MM.1S (cell line): Measurements from ENCODE around the gene GRIA4.

ENCODE experiments used
- EZH2 ChIP-seq: fragments of 300-600 bp; sonication (generic); optimal IDR thresholded peaks from 2 replicates; pipeline ENCODE3; 2017; ENCODE audit warnings: low read depth, mild to moderate bottlenecking, antibody characterized with exemption, low read length, mixed read lengths
- EZH2phosphoT487 ChIP-seq: fragments of 300-600 bp; sonication (generic); IDR thresholded peaks from 2 replicates; pipeline ENCODE4 v1.6.1; 2018; ENCODE audit warnings: antibody characterized with exemption, low read length
- TF ChIP-seq, protein P1 (sequence below): fragments of 300-600 bp; sonication (generic); IDR thresholded peaks from 2 replicates; pipeline ENCODE4 v1.5.1; 2016; ENCODE audit warnings: antibody characterized with exemption, low read length, mixed read lengths

DNA sequence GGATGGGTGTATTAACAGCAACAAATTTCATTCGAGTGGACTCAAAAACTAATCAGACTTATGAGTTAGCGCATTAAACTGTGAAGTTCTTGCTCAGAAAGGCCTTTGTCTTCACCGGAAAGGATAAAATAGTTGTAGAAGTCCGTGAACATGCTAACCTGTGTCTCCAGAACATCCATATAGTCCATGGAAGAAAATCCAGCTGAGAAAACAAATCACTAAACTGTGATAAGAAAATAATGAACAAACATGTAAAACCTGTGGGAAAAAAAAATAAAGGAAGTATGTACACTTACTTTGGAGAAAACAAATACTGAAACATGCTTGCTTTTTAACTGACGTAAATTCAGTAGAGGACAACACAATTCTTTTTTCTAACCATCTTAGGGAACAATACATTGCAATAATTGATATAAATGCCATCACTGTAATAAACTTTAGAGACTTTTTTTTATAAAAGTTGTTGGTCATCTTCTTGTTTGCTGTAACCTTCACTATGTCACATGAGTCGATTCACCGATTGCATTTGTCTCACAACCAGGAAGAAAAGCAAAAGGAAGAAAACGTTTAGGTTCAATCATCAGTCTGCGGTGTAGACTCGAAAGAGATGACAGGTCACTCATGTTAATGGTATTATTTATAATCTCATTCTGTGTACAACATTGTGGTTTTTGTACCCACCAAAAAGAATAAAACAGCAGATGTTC lies 370.3 kb downstream of the GRIA4 start:
- TF ChIP-seq, protein P1, sequence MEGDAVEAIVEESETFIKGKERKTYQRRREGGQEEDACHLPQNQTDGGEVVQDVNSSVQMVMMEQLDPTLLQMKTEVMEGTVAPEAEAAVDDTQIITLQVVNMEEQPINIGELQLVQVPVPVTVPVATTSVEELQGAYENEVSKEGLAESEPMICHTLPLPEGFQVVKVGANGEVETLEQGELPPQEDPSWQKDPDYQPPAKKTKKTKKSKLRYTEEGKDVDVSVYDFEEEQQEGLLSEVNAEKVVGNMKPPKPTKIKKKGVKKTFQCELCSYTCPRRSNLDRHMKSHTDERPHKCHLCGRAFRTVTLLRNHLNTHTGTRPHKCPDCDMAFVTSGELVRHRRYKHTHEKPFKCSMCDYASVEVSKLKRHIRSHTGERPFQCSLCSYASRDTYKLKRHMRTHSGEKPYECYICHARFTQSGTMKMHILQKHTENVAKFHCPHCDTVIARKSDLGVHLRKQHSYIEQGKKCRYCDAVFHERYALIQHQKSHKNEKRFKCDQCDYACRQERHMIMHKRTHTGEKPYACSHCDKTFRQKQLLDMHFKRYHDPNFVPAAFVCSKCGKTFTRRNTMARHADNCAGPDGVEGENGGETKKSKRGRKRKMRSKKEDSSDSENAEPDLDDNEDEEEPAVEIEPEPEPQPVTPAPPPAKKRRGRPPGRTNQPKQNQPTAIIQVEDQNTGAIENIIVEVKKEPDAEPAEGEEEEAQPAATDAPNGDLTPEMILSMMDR = no peak
- TF ChIP-seq EZH2 = no peak
- TF ChIP-seq EZH2phosphoT487 = no peak
